Skin of body (tissue), 3 donors: ENCODE results near the gene HILPDA. TPM values are rescaled to one million over a fixed set of nuclear protein-coding genes. Genes with fewer than 3 reads are reported as not detected.
"Not testable (repeated sequence)": the region's sequence is repeated elsewhere in the genome, so short reads cannot be mapped to it uniquely, and the experiment has no call there.

Source experiments
- DNase-seq: peaks from one replicate; lab custom pipeline; 2025; lab: John Stamatoyannopoulos, UW
- small RNA-seq: library from RNA; depleted of rRNA; stranded (forward); fragments of <200 nt; gene quantifications from one replicate; pipeline ENCODE3, GENCODE V24; 2014; ENCODE audit warnings: low replicate concordance
- total RNA-seq: library from RNA; depleted of rRNA; stranded (reverse); fragments of >200 nt; gene quantifications from one replicate; pipeline ENCODE4 v1.2.3, GENCODE V29; 2014

The HILPDA gene
- total RNA-seq, 1 donor from 2014 or later: 44.1 TPM

GRCh38 chr7:128459394-128459878 lies 3.8 kb downstream of the HILPDA start:
- peak; percentile 46 for DNase-seq

GRCh38 chr7:128462460-128462859 lies 6.8 kb downstream of the HILPDA start:
- no peak for DNase-seq

GRCh38 chr7:128463345-128463744 lies 7.7 kb downstream of the HILPDA start:
- not testable (repeated sequence) for DNase-seq

- DNase-seq: not testable (repeated sequence)
These were observed 8.3 kb downstream of the HILPDA start for GRCh38 chr7:128463933-128464332.

- DNase-seq: not testable (repeated sequence)
These were observed 11.2 kb downstream of the HILPDA start for GRCh38 chr7:128466871-128467270.

GRCh38 chr7:128476402-128477335 lies 21.0 kb downstream of the HILPDA start, which contains the start of gene METTL2B:
METTL2B (plus strand) TSS chr7:128476748; CDS start chr7:128476766, 18 bp downstream.
- DNase-seq: peak; percentile 91

GRCh38 chr7:128477336-128477690 lies 21.6 kb downstream of the HILPDA start:
- not testable (repeated sequence) for DNase-seq

- not testable (repeated sequence) for DNase-seq
These were observed 23.4 kb downstream of the HILPDA start for GRCh38 chr7:128479082-128479481.

GRCh38 chr7:128488134-128488533 lies 32.5 kb downstream of the HILPDA start:
- not testable (repeated sequence) for DNase-seq

GRCh38 chr7:128497405-128497804 lies 41.7 kb downstream of the HILPDA start:
- no peak for DNase-seq

GRCh38 chr7:128505416-128505815 lies 49.7 kb downstream of the HILPDA start:
- DNase-seq: not testable (repeated sequence)

- not testable (repeated sequence) for DNase-seq
These were observed 51.1 kb downstream of the HILPDA start for GRCh38 chr7:128506819-128507218.

- DNase-seq: not testable (repeated sequence)
These were observed 51.8 kb downstream of the HILPDA start for GRCh38 chr7:128507321-128507993.

Small RNA genes lying within 50 kb of the gene (small RNA-seq; reads per million reads assigned to genes)
- gene AC010655.1 (not detected), gene AC010655.2 (not detected), gene RF00017 (not detected), gene RNU7-54P (not detected)

Other genes with a start within 250 kb of the HILPDA start
- gene LEP, start 214.6 kb upstream of the HILPDA start, total RNA-seq: 0.59 TPM
- 23.2 TPM for gene RBM28, start 112.0 kb upstream of the HILPDA start, total RNA-seq
- 4.1 TPM for gene PRRT4, start 94.2 kb upstream of the HILPDA start, total RNA-seq
- gene IMPDH1, start 45.9 kb upstream of the HILPDA start, total RNA-seq: 17.1 TPM
- gene METTL2B, start 20.9 kb downstream of the HILPDA start, total RNA-seq: 22.5 TPM
- gene GARIN1A, start 216.4 kb downstream of the HILPDA start, total RNA-seq: 0.30 TPM